ENCODE measurements around the gene MAP3K8.

GRCh38 chr10:30472414-30473155, 38.6 kb downstream of the MAP3K8 start:
- TF ChIP-seq POLR2A (IDR thresholded peaks at IDR 0.05; ENCODE audit: low read depth, low read length) (no peak), POLR2AphosphoS5 (IDR thresholded peaks at IDR 0.05; ENCODE audit: low read depth, low read length) (no peak), TAF1 (IDR thresholded peaks at IDR 0.05; ENCODE audit: borderline replicate concordance, low read depth, low read length) (no peak)
